ENCODE results near the gene PDLIM7. TPM values are rescaled to one million over a fixed set of nuclear protein-coding genes. Genes with fewer than 3 reads are reported as not detected.

PDLIM7 gene
- total RNA-seq, 1 experiment from 2014 or later: 132 TPM

GRCh38 chr5:177476531-177477233 lies 20.7 kb downstream of the PDLIM7 start:
- intact Hi-C loops (cut with micrococcal nuclease; ENCODE audit: unreplicated experiment): no loop called here
- Histone ChIP-seq H3K4me3 (ENCODE audit: low read depth, low read length, poor library complexity, severe bottlenecking) (no peak overlapping the region), H3K27me3 (replicated peaks; ENCODE audit: insufficient read depth, low read depth, low read length, poor library complexity) (no peaks in the 10 kb centered on the region), H3K9me3 (ENCODE audit: low read depth, low read length, poor library complexity, severe bottlenecking) (no peaks in the 10 kb centered on the region), H3K27ac (ENCODE audit: low read depth, low read length, poor library complexity, severe bottlenecking) (no peak overlapping the region), H3K36me3 (ENCODE audit: insufficient read depth, low read length, poor library complexity, severe bottlenecking) (peaks cover 4% of the 10 kb centered on the region), H3K4me1 (ENCODE audit: insufficient read depth, low read length, poor library complexity, severe bottlenecking) (peaks cover 10% of the 10 kb centered on the region)
- no peak for DNase-seq (ENCODE audit: low spot score)
- TF ChIP-seq EZH2 (IDR thresholded peaks at IDR 0.05; ENCODE audit: borderline replicate concordance, low read depth, low read length, poor library complexity, severe bottlenecking): no peak
- no peak for TF ChIP-seq CTCF (conservative IDR thresholded peaks at IDR 0.05; ENCODE audit: low read depth, low read length)
- BruUV-seq (replicated peaks): no TSS peak
- CTCF ChIA-PET: no interaction called here
- POLR2A ChIA-PET (ENCODE audit: low non-redundant PET): no interaction called here

- TF ChIP-seq EZH2 (IDR thresholded peaks at IDR 0.05; ENCODE audit: borderline replicate concordance, low read depth, low read length, poor library complexity, severe bottlenecking) (no peak), CTCF (conservative IDR thresholded peaks at IDR 0.05; ENCODE audit: low read depth, low read length) (no peak)
- no peak for DNase-seq (ENCODE audit: low spot score)
- CTCF ChIA-PET: no interaction called here
- intact Hi-C loops (cut with micrococcal nuclease; ENCODE audit: unreplicated experiment): no loop called here
- peaks cover 9% of the 10 kb centered on the region for H3K36me3 ChIP-seq (ENCODE audit: insufficient read depth, low read length, poor library complexity, severe bottlenecking)
- peaks cover 19% of the 10 kb centered on the region for H3K4me1 ChIP-seq (ENCODE audit: insufficient read depth, low read length, poor library complexity, severe bottlenecking)
- no peak overlapping the region for H3K4me3 ChIP-seq (ENCODE audit: low read depth, low read length, poor library complexity, severe bottlenecking)
- no peaks in the 10 kb centered on the region for H3K27me3 ChIP-seq (replicated peaks; ENCODE audit: insufficient read depth, low read depth, low read length, poor library complexity)
- no peaks in the 10 kb centered on the region for H3K9me3 ChIP-seq (ENCODE audit: low read depth, low read length, poor library complexity, severe bottlenecking)
- no TSS peak for BruUV-seq (replicated peaks)
- no peak overlapping the region for H3K27ac ChIP-seq (ENCODE audit: low read depth, low read length, poor library complexity, severe bottlenecking)
- POLR2A ChIA-PET (ENCODE audit: low non-redundant PET): no interaction called here
Observed at GRCh38 chr5:177475563-177476427, 21.6 kb downstream of the PDLIM7 start.

GRCh38 chr5:177474846-177475562 lies 22.4 kb downstream of the PDLIM7 start:
- peak overlapping the region; percentile 34 for H3K27ac ChIP-seq (ENCODE audit: low read depth, low read length, poor library complexity, severe bottlenecking)
- H3K36me3 ChIP-seq (ENCODE audit: insufficient read depth, low read length, poor library complexity, severe bottlenecking): peaks cover 9% of the 10 kb centered on the region
- CTCF ChIA-PET: no interaction called here
- BruUV-seq (replicated peaks): no TSS peak
- no peaks in the 10 kb centered on the region for H3K9me3 ChIP-seq (ENCODE audit: low read depth, low read length, poor library complexity, severe bottlenecking)
- no peaks in the 10 kb centered on the region for H3K27me3 ChIP-seq (replicated peaks; ENCODE audit: insufficient read depth, low read depth, low read length, poor library complexity)
- peaks cover 27% of the 10 kb centered on the region for H3K4me1 ChIP-seq (ENCODE audit: insufficient read depth, low read length, poor library complexity, severe bottlenecking)
- POLR2A ChIA-PET (ENCODE audit: low non-redundant PET): no interaction called here
- no peak for TF ChIP-seq EZH2 (IDR thresholded peaks at IDR 0.05; ENCODE audit: borderline replicate concordance, low read depth, low read length, poor library complexity, severe bottlenecking)
- DNase-seq (ENCODE audit: low spot score): no peak
- H3K4me3 ChIP-seq (ENCODE audit: low read depth, low read length, poor library complexity, severe bottlenecking): no peak overlapping the region
- intact Hi-C loops (cut with micrococcal nuclease; ENCODE audit: unreplicated experiment): no loop called here
